Naive thymus-derived CD8-positive, alpha-beta T cell (primary cell): Measurements from ENCODE around the gene PDCD4. TPM values are rescaled to one million over a fixed set of nuclear protein-coding genes. Genes with fewer than 3 reads are reported as not detected.

Experiments used
- ATAC-seq, 2 donors: fragments of 150-1000 bp; cut with Tn5 transposase in 1 of 2; sonication (Bioruptor Pico), chemical (Tn5 transposase) in 1 of 2; 1 replicate in 1 of 2; 2 replicates in 1 of 2; pipeline ENCODE4 v1.10.0; 2021; ENCODE audit warnings: mild to moderate bottlenecking in 2 of 2, moderate library complexity in 2 of 2
- POLR2A ChIA-PET: fragments of 350-600 bp; sonication (Branson Sonifier 250); formaldehyde crosslinking; loops from one replicate; lab custom pipeline; 2021; ENCODE audit warnings: antibody characterized with exemption; lab: Charles Lee
- DNase-seq, 10 donors: peaks; one replicate each; pipeline versions ENCODE4 v3.0.0 to v3.0.0-alpha.2; 2020 to 2022
- H3K27ac Mint-ChIP-seq, 10 donors: one replicate each; pipeline ENCODE4 v1.8.0; 2020 to 2022; ENCODE audit warnings: mild to moderate bottlenecking in 10 of 10, mixed read lengths in 10 of 10, moderate library complexity in 4 of 10, inconsistent platforms in 1 of 10
- H3K27me3 Mint-ChIP-seq, 5 donors: one replicate each; pipeline ENCODE4 v1.8.0; 2021 to 2022; ENCODE audit warnings: mixed read lengths in 5 of 5
- H3K36me3 Mint-ChIP-seq, 3 donors: one replicate each; pipeline ENCODE4 v1.8.0; 2020 to 2022; ENCODE audit warnings: mixed read lengths in 3 of 3, mild to moderate bottlenecking in 2 of 3, inconsistent platforms in 1 of 3
- H3K4me1 Mint-ChIP-seq, 4 donors: one replicate each; pipeline ENCODE4 v1.8.0; 2021 to 2022; ENCODE audit warnings: mixed read lengths in 4 of 4
- H3K4me3 Mint-ChIP-seq, 10 donors: one replicate each; pipeline ENCODE4 v1.8.0; 2020 to 2022; ENCODE audit warnings: mild to moderate bottlenecking in 10 of 10, mixed read lengths in 10 of 10, moderate library complexity in 6 of 10, inconsistent platforms in 1 of 10
- H3K9me3 Mint-ChIP-seq, 9 donors: one replicate each; pipeline ENCODE4 v1.8.0; 2020 to 2022; ENCODE audit warnings: mixed read lengths in 9 of 9, mild to moderate bottlenecking in 3 of 9, inconsistent platforms in 1 of 9, moderate library complexity in 1 of 9
- polyA plus RNA-seq, 3 donors: library from polyadenylated mRNA; unstranded; fragments of 300-500 nt; fragmentation: Illumina TruSeq; gene quantifications; one replicate each; pipeline ENCODE4 v1.2.3, GENCODE V29; 2021
- total RNA-seq, 8 experiments: library from RNA in 2 of 8; stranded (reverse) in 2 of 8; gene quantifications; one replicate each; pipeline ENCODE4 v1.2.3 and lab custom pipeline; 2021 to 2026

PDCD4 gene
- total and polyA plus RNA-seq, 5 experiments from 2014 or later: 318 to 385 (median 361) TPM

DNA sequence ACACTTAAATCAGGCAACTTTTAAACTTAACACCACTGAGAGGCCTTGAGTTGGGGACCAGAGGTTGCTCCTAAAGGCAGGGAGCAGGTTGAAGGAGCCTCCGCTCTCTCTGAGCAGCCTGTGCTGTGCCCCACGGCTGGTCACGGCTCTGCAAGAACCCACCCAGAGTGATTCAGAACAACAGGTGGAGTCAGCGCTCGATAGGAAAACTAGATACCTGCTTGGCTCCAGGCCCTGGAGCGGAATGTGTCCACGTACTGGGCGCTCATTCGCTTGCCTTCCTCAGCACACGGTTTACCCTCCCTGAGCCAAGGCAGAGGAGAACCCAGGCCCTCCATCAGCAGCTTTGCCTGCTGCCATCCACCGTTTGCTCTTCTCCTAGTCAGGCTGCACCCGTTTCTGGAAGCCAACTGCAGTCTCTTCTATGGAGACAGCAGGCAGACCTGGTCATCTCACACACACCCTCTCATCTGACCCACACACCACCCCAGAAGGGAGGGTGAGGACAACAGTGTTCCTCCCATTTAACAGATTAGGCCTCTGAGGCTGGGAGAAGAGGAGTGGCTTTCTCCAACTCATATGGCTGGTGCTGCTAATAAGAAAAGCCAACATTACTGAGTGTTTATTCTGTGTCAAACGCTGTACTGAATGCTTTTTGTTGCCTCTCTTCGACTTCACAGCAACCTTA lies 37.6 kb upstream of the PDCD4 start:
- Mint-ChIP-seq H3K27me3 (no peaks in the 10 kb centered on the region), H3K9me3 (no peaks in the 10 kb centered on the region), H3K4me3 (peak overlapping the region in 8 of 10 donors; percentile 46 to 83 (median 69)), H3K4me1 (peaks cover 27 to 56% (median 51%) of the 10 kb centered on the region in 4 donors), H3K36me3 (no peaks in the 10 kb centered on the region), H3K27ac (peak overlapping the region; percentile 98 to 100 (median 98))
- ATAC-seq: no peak
- POLR2A ChIA-PET: interaction anchor here (1.1 to 7.0 kb wide), 9 partner anchors 8 to 50 kb away, joined by 3 to 75 read pairs (median 10); partner anchors contain the start of gene PDCD4
- no peak for DNase-seq

DNA sequence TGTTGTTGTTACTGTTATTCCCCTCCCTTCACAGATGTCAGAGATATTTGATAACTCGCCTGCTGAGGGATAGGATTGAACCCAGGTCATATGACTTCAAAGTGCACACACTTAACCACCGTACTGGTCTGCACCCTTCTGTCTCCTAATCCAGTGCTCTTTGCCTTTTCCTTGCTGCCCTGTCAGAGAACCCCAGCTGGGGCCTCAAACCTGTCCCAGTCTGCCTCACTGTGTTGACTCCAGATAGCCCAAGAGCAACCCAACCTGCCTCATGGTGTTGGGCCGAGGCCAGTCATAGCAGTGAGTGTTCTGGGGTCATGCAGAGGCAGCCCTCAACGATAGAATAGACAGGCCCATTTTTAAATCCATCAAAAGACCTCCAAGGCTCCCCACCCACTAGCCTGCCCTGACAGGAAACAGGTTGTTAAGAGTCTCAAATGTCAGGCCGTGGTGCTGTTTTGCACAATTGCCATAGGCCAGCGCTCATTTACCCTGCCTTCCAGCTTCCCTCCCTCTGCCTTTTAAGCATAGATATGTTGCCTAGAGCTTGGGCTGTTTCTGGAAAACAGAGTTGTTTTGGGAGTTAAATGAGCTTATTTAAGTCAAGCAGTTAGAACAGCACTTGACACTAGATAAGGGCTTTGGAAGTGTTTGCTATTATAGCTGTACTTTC lies 37.0 kb upstream of the PDCD4 start:
- H3K4me3 Mint-ChIP-seq: peak overlapping the region; percentile 46 to 83 (median 67)

GRCh38 chr10:110835841-110836240 lies 35.9 kb upstream of the PDCD4 start:
- POLR2A ChIA-PET: interaction anchor here (0.7 to 7.0 kb wide), 10 partner anchors 9 to 62 kb away, joined by 3 to 75 read pairs (median 12); partner anchors contain the start of gene PDCD4
- H3K9me3 Mint-ChIP-seq: no peaks in the 10 kb centered on the region
- no peaks in the 10 kb centered on the region for H3K27me3 Mint-ChIP-seq
- peak overlapping the region in 6 of 10 donors; percentile 1 to 81 (median 60) for H3K4me3 Mint-ChIP-seq
- peaks cover 27 to 58% (median 53%) of the 10 kb centered on the region in 4 donors for H3K4me1 Mint-ChIP-seq
- peak overlapping the region; percentile 86 to 100 (median 98) for H3K27ac Mint-ChIP-seq
- no peaks in the 10 kb centered on the region for H3K36me3 Mint-ChIP-seq
- ATAC-seq: no peak
- no peak for DNase-seq

More for the DNA sequence above, 37.0 kb upstream of the PDCD4 start:
- no peaks in the 10 kb centered on the region for H3K27me3 Mint-ChIP-seq
- DNase-seq (peak in 9 of 10 donors; percentile 29 to 86 (median 66)), ATAC-seq (peak; percentile 92 to 94)
- H3K27ac Mint-ChIP-seq: peak overlapping the region; percentile 98 to 100 (median 98)
- no peaks in the 10 kb centered on the region for H3K36me3 Mint-ChIP-seq
- POLR2A ChIA-PET: interaction anchor here (0.5 to 7.0 kb wide), 14 partner anchors 7 to 61 kb away, joined by 3 to 75 read pairs (median 11); partner anchors contain the start of gene PDCD4
- peaks cover 27 to 57% (median 52%) of the 10 kb centered on the region in 4 donors for H3K4me1 Mint-ChIP-seq
- no peaks in the 10 kb centered on the region for H3K9me3 Mint-ChIP-seq

DNA sequence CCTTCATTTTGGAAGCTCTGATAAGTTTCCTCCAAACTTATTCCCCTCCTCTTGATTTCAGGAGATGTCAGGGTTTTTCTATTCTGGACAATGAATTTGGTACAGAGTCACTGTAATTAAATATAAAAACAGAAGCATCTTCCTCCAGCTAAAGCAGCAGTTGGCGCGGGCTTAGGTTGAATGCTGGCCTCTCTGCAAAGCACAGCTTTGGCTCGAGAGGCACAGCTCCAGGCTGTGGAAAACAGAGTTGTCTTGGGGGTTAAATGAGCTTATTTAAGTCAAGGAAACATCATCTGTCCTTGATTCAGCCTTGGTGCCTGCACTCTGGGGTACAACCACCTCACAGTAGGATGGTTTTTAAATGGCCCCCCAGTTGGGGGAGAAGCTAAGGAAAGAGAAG lies 35.0 kb upstream of the PDCD4 start:
- peak overlapping the region in 2 of 10 donors; percentile 67 to 81 for H3K4me3 Mint-ChIP-seq
- DNase-seq (no peak), ATAC-seq (no peak)
- no peaks in the 10 kb centered on the region for H3K9me3 Mint-ChIP-seq
- peaks cover 27 to 60% (median 58%) of the 10 kb centered on the region in 4 donors for H3K4me1 Mint-ChIP-seq
- H3K27me3 Mint-ChIP-seq: no peaks in the 10 kb centered on the region
- POLR2A ChIA-PET: interaction anchor here (1.0 to 7.0 kb wide), 10 partner anchors 9 to 60 kb away, joined by 4 to 75 read pairs (median 12); partner anchors contain the start of gene PDCD4
- H3K36me3 Mint-ChIP-seq: no peaks in the 10 kb centered on the region
- peak overlapping the region; percentile 61 to 100 (median 98) for H3K27ac Mint-ChIP-seq

DNA sequence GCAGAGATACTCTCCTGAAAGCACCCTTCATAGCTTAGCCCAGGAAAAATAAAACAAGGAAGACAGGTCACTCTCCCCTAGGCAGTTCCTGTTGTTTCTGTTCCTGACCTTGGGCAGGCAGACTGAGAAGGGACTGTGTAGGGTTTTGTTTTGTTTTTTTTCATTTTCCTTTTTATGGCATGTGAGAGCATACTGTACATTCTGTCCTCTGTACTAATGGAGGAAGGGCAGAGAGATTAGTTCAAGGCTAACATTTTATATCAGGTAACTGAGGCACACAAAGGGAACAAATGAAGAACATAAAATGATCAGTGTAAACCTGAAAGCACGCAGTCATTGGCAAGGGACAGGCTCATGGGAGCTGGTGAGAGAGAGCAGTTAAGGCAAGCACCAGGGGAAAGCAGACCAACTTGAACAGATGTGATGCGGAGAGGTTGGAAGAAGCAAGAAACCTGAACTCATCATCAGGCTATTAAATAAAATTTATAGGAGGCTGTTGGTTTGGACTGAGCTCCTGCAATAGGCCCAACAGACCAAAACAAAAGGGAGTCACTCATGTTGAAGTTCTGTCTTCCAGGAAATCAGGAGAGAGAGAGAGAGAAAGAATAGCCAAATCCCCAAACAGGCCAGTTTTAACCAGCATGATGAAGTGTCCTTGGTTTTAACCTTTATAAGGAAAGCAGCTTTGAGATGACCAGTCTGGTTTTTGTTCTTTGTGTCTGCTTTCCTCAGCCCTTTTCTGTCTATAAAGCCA lies 34.1 kb upstream of the PDCD4 start:
- H3K36me3 Mint-ChIP-seq: no peaks in the 10 kb centered on the region
- H3K4me1 Mint-ChIP-seq: peaks cover 31 to 69% (median 63%) of the 10 kb centered on the region in 4 donors
- H3K9me3 Mint-ChIP-seq: no peaks in the 10 kb centered on the region
- ATAC-seq: no peak
- H3K27me3 Mint-ChIP-seq: no peaks in the 10 kb centered on the region
- POLR2A ChIA-PET: interaction anchor here (1.0 to 7.0 kb wide), 9 partner anchors 9 to 59 kb away, joined by 3 to 75 read pairs (median 6); partner anchors contain the start of gene PDCD4
- no peak for DNase-seq
- H3K27ac Mint-ChIP-seq: peak overlapping the region in 9 of 10 donors; percentile 61 to 100 (median 99)
- peak overlapping the region in 2 of 10 donors; percentile 12 to 22 for H3K4me3 Mint-ChIP-seq

GRCh38 chr10:110840225-110840922 lies 31.4 kb upstream of the PDCD4 start:
- Mint-ChIP-seq H3K4me1 (peaks cover 37 to 76% (median 67%) of the 10 kb centered on the region in 4 donors), H3K9me3 (no peaks in the 10 kb centered on the region), H3K4me3 (no peak overlapping the region), H3K36me3 (no peaks in the 10 kb centered on the region), H3K27ac (peak overlapping the region in 2 of 10 donors; percentile 43 to 85), H3K27me3 (no peaks in the 10 kb centered on the region)
- DNase-seq (no peak), ATAC-seq (no peak)
- POLR2A ChIA-PET: interaction anchor here (0.6 kb wide), 1 partner anchor 37 kb away, joined by 10 read pairs; no protein-coding TSS in a partner anchor

GRCh38 chr10:110840923-110841428 lies 30.8 kb upstream of the PDCD4 start:
- DNase-seq (no peak), ATAC-seq (no peak)
- POLR2A ChIA-PET: interaction anchor here (1.4 to 6.4 kb wide), 3 partner anchors 13 to 24 kb away, joined by 5 to 78 read pairs (median 8); no protein-coding TSS in a partner anchor
- peak overlapping the region in 6 of 10 donors; percentile 29 to 85 (median 76) for H3K27ac Mint-ChIP-seq
- no peaks in the 10 kb centered on the region for H3K27me3 Mint-ChIP-seq
- peaks cover 34 to 76% (median 67%) of the 10 kb centered on the region in 4 donors for H3K4me1 Mint-ChIP-seq
- H3K9me3 Mint-ChIP-seq: no peaks in the 10 kb centered on the region
- no peak overlapping the region for H3K4me3 Mint-ChIP-seq
- no peaks in the 10 kb centered on the region for H3K36me3 Mint-ChIP-seq

- Mint-ChIP-seq H3K27me3 (no peaks in the 10 kb centered on the region), H3K27ac (peak overlapping the region in 7 of 10 donors; percentile 41 to 94 (median 78)), H3K4me1 (peaks cover 33 to 76% (median 66%) of the 10 kb centered on the region in 4 donors), H3K36me3 (no peaks in the 10 kb centered on the region), H3K9me3 (no peaks in the 10 kb centered on the region), H3K4me3 (peak overlapping the region in 3 of 10 donors; percentile 45 to 77 (median 46))
- ATAC-seq (peak in 1 of 2 donors; percentile 34), DNase-seq (no peak)
- POLR2A ChIA-PET: interaction anchor here (1.4 to 6.4 kb wide), 4 partner anchors 8 to 23 kb away, joined by 5 to 78 read pairs (median 7); no protein-coding TSS in a partner anchor
Measured at GRCh38 chr10:110841767-110842267, 29.9 kb upstream of the PDCD4 start.

GRCh38 chr10:110842326-110842904 lies 29.3 kb upstream of the PDCD4 start:
- DNase-seq (no peak), ATAC-seq (no peak)
- Mint-ChIP-seq H3K27ac (peak overlapping the region; percentile 70 to 94 (median 84)), H3K4me1 (peaks cover 29 to 76% (median 65%) of the 10 kb centered on the region in 4 donors), H3K36me3 (no peaks in the 10 kb centered on the region), H3K27me3 (no peaks in the 10 kb centered on the region), H3K4me3 (peak overlapping the region in 5 of 10 donors; percentile 40 to 77 (median 56)), H3K9me3 (no peaks in the 10 kb centered on the region)
- POLR2A ChIA-PET: interaction anchor here (0.7 to 6.4 kb wide), 7 partner anchors 9 to 38 kb away, joined by 3 to 78 read pairs (median 8); no protein-coding TSS in a partner anchor

DNA sequence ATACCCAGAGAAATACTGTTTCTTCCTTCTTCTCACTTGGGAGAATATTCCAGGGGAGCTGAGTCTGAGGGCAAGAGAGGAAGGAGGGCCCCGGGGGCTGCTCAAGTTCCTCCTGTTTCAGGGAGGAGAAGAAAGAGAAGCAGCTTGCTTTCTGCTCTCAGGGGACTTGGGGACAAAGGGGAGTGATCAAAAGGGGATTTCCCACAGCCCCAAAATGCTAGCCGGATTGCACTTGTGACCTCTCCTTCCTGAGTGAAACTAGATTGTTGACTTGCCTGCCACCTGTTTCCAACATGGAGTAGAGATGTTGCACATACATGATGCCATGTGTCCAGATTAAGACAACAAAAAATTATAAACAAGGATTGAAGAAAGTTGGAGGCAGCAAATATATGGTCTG lies 28.7 kb upstream of the PDCD4 start:
- ATAC-seq (peak; percentile 84 to 92), DNase-seq (peak in 7 of 10 donors; percentile 37 to 57 (median 43))
- no peaks in the 10 kb centered on the region for H3K27me3 Mint-ChIP-seq
- H3K4me3 Mint-ChIP-seq: peak overlapping the region in 9 of 10 donors; percentile 26 to 57 (median 40)
- no peaks in the 10 kb centered on the region for H3K9me3 Mint-ChIP-seq
- H3K36me3 Mint-ChIP-seq: no peaks in the 10 kb centered on the region
- peak overlapping the region; percentile 68 to 94 (median 84) for H3K27ac Mint-ChIP-seq
- POLR2A ChIA-PET: interaction anchor here (0.7 to 6.4 kb wide), 9 partner anchors 8 to 39 kb away, joined by 3 to 78 read pairs (median 7); partner anchors contain the start of gene PDCD4
- H3K4me1 Mint-ChIP-seq: peaks cover 28 to 73% (median 62%) of the 10 kb centered on the region in 4 donors
